H9 (cell line): ENCODE measurements around the gene TM4SF1. TPM values are rescaled to one million over a fixed set of nuclear protein-coding genes. Genes with fewer than 3 reads are reported as not detected.

ENCODE experiments used
- DNase-seq: peaks from one replicate; pipeline ENCODE4 v3.0.0-alpha.2; 2017
- H2AFZ ChIP-seq: one replicate; pipeline ENCODE4 v1.6.1; 2013; ENCODE audit warnings: mild to moderate bottlenecking, low read length, control low read depth, moderate library complexity
- H2AK5ac ChIP-seq: 2 replicates; pipeline ENCODE4 v1.6.1; 2013; ENCODE audit warnings: low read length, control low read depth, mixed read lengths; ENCODE audit not compliant: insufficient read length
- H2BK120ac ChIP-seq: one replicate; pipeline ENCODE4 v1.6.1; 2013; ENCODE audit warnings: low read depth, mild to moderate bottlenecking, low read length, control low read depth, inconsistent platforms; ENCODE audit not compliant: poor library complexity, severe bottlenecking
- H2BK12ac ChIP-seq: 2 replicates; pipeline ENCODE4 v1.6.1; 2013; ENCODE audit warnings: low read length, control low read depth, mixed read lengths, low read depth; ENCODE audit not compliant: insufficient read length
- H2BK15ac ChIP-seq: 2 replicates; pipeline ENCODE4 v1.6.1; 2013; ENCODE audit warnings: low read depth, low read length, control low read depth
- H2BK20ac ChIP-seq: one replicate; pipeline ENCODE4 v1.6.1; 2013; ENCODE audit warnings: low read depth, mild to moderate bottlenecking, low read length, control low read depth, inconsistent platforms; ENCODE audit not compliant: poor library complexity, severe bottlenecking
- H2BK5ac ChIP-seq: 2 replicates; pipeline ENCODE4 v1.6.1; 2013; ENCODE audit warnings: low read length, control low read depth, mixed read lengths; ENCODE audit not compliant: insufficient read length
- H3K14ac ChIP-seq: 2 replicates; pipeline ENCODE4 v1.6.1; 2013; ENCODE audit warnings: low read length, control low read depth; ENCODE audit not compliant: insufficient read depth
- H3K18ac ChIP-seq: 2 replicates; pipeline ENCODE4 v1.6.1; 2013; ENCODE audit warnings: low read depth, mild to moderate bottlenecking, mixed read lengths, low read length, control low read depth; ENCODE audit not compliant: insufficient read length
- H3K23ac ChIP-seq: 2 replicates; pipeline ENCODE4 v1.6.1; 2013; ENCODE audit warnings: low read length, control low read depth, mixed read lengths, low read depth; ENCODE audit not compliant: insufficient read length
- H3K23me2 ChIP-seq: 2 replicates; pipeline ENCODE4 v1.6.1; 2013; ENCODE audit warnings: low read depth, mild to moderate bottlenecking, mixed read lengths, low read length, control low read depth; ENCODE audit not compliant: insufficient read length, poor library complexity, severe bottlenecking
- H3K27ac ChIP-seq: 2 replicates; pipeline ENCODE4 v1.5.1; 2013; ENCODE audit warnings: low read length, control low read depth, mixed read lengths, low read depth; ENCODE audit not compliant: insufficient read length
- H3K27me3 ChIP-seq: 2 replicates; pipeline ENCODE4 v1.6.1; 2013; ENCODE audit warnings: low read length, control low read depth, inconsistent platforms; ENCODE audit not compliant: insufficient read depth
- H3K4ac ChIP-seq: 2 replicates; pipeline ENCODE4 v1.6.1; 2013; ENCODE audit warnings: low read depth, mild to moderate bottlenecking, control low read depth, inconsistent platforms, low read length, moderate library complexity
- H3K4me1 ChIP-seq: 2 replicates; pipeline ENCODE4 v1.6.1; 2013; ENCODE audit warnings: low read length, control low read depth, inconsistent platforms; ENCODE audit not compliant: insufficient read depth
- H3K4me2 ChIP-seq: 2 replicates; pipeline ENCODE4 v1.6.1; 2013; ENCODE audit warnings: low read length, control low read depth, mixed read lengths; ENCODE audit not compliant: insufficient read length, insufficient read depth
- H3K56ac ChIP-seq: 2 replicates; pipeline ENCODE4 v1.6.1; 2013; ENCODE audit warnings: low read depth, mild to moderate bottlenecking, mixed read lengths, low read length, control low read depth; ENCODE audit not compliant: insufficient read length
- H3K79me1 ChIP-seq: 2 replicates; pipeline ENCODE4 v1.6.1; 2013; ENCODE audit warnings: low read depth, mild to moderate bottlenecking, moderate library complexity, low read length, control low read depth, inconsistent platforms; ENCODE audit not compliant: insufficient read depth, poor library complexity, severe bottlenecking
- H3K79me2 ChIP-seq: 2 replicates; pipeline ENCODE4 v1.6.1; 2013; ENCODE audit warnings: low read length, control low read depth, inconsistent platforms; ENCODE audit not compliant: insufficient read depth
- H3K9ac ChIP-seq: 2 replicates; pipeline ENCODE4 v1.6.1; 2013; ENCODE audit warnings: low read length, control low read depth, mixed read lengths; ENCODE audit not compliant: insufficient read length; ENCODE audit errors: extremely low read depth
- H3K9me3 ChIP-seq: one replicate; pipeline ENCODE4 v1.6.1; 2013; ENCODE audit warnings: low read depth, low read length, inconsistent platforms; ENCODE audit not compliant: control insufficient read depth
- H3T11ph ChIP-seq: one replicate; pipeline ENCODE4 v1.6.1; 2013; ENCODE audit warnings: mild to moderate bottlenecking, low read length, control low read depth, inconsistent platforms
- H4K20me1 ChIP-seq: one replicate; pipeline ENCODE4 v1.6.1; 2013; ENCODE audit not compliant: control insufficient read depth, insufficient read length, insufficient read depth
- H4K5ac ChIP-seq: 2 replicates; pipeline ENCODE4 v1.6.1; 2013; ENCODE audit warnings: low read depth, mild to moderate bottlenecking, mixed read lengths, low read length, control low read depth; ENCODE audit not compliant: insufficient read length
- H4K8ac ChIP-seq: replicated peaks from 2 replicates; pipeline ENCODE4 v1.6.1; 2013; ENCODE audit warnings: low read length, control low read depth, mixed read lengths, low read depth; ENCODE audit not compliant: insufficient read length
- H4K91ac ChIP-seq: 2 replicates; pipeline ENCODE4 v1.6.1; 2013; ENCODE audit warnings: low read depth, mild to moderate bottlenecking, moderate library complexity, mixed read lengths, low read length, control low read depth; ENCODE audit not compliant: insufficient read length
- H3K27ac Mint-ChIP-seq, 3 experiments: 2 replicates in 2 of 3; 3 replicates in 1 of 3; pipeline ENCODE4 v1.8.0; 2020 to 2021; ENCODE audit warnings: mixed read lengths in 3 of 3, mild to moderate bottlenecking in 1 of 3, moderate library complexity in 1 of 3
- H3K27me3 Mint-ChIP-seq: 2 replicates; pipeline ENCODE4 v1.8.0; 2021; ENCODE audit warnings: low read depth, mild to moderate bottlenecking, moderate library complexity, mixed read lengths
- H3K36me3 Mint-ChIP-seq, 3 experiments: 2 replicates in 2 of 3; 3 replicates in 1 of 3; pipeline ENCODE4 v1.8.0; 2020 to 2021; ENCODE audit warnings: low read depth in 3 of 3, mixed read lengths in 3 of 3; ENCODE audit not compliant: insufficient read depth in 1 of 3
- H3K4me1 Mint-ChIP-seq, 2 experiments: 2 replicates each; pipeline ENCODE4 v1.8.0; 2020; ENCODE audit warnings: mixed read lengths in 2 of 2
- H3K4me3 Mint-ChIP-seq, 2 experiments: 2 replicates in 1 of 2; 3 replicates in 1 of 2; pipeline ENCODE4 v1.8.0; 2020 to 2021; ENCODE audit warnings: mild to moderate bottlenecking in 2 of 2, mixed read lengths in 2 of 2, moderate library complexity in 1 of 2
- H3K9me3 Mint-ChIP-seq, 2 experiments: 2 replicates in 1 of 2; 3 replicates in 1 of 2; pipeline ENCODE4 v1.8.0; 2020; ENCODE audit warnings: mild to moderate bottlenecking in 2 of 2, mixed read lengths in 2 of 2, moderate library complexity in 1 of 2
- CTCF ChIP-seq: fragments of 200-600 bp; sonication (generic); conservative IDR thresholded peaks from 3 replicates; pipeline ENCODE4 v1.8.0; 2021; ENCODE audit warnings: antibody characterized with exemption, mild to moderate bottlenecking
- total RNA-seq: library from RNA; stranded (reverse); gene quantifications from 2 replicates; pipeline ENCODE4 v1.2.1, GENCODE V29; 2021

TM4SF1 gene
- total RNA-seq, 1 experiment from 2014 or later, result 1.2 TPM

DNA sequence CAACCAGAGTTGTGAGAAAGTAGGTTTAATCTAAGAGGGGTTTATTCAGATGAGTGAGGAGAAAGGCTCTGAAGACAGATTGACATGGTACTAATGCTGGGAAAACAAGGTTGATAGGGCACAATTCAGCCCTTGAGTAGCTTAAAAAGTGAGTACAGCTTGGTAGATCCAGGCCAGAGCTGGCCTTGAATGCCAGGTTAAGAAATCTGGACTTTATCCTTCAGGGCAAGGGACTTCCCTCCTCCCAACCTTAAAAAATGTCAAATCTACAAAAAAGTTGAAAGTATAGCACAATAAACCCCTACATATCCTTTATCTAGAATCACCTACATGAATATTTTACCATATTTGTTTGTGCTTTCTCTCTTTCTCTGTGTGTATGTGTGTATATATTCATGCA is 51.9 kb downstream of the TM4SF1 start:
- no peak for TF ChIP-seq CTCF
- H4K91ac ChIP-seq, result no peak overlapping the region
- no peak overlapping the region for H2AFZ ChIP-seq
- no peak for DNase-seq
- H3K18ac ChIP-seq, result no peak overlapping the region
- H3K79me2 ChIP-seq, result no peaks in the 10 kb centered on the region; the same call in 1 of the 2 replicates
- H2BK5ac ChIP-seq, result no peak overlapping the region
- H3K9me3 ChIP-seq, result no peaks in the 10 kb centered on the region
- no peak overlapping the region for H4K8ac ChIP-seq
- no peaks in the 10 kb centered on the region for H3K27me3 ChIP-seq
- H2AK5ac ChIP-seq, result no peak overlapping the region
- no peaks in the 10 kb centered on the region for H3K79me1 ChIP-seq
- no peak overlapping the region for H3K27ac ChIP-seq
- H2BK20ac ChIP-seq, result no peak overlapping the region
- no peak overlapping the region for H3K4me2 ChIP-seq
- H3K14ac ChIP-seq, result no peak overlapping the region
- H3K27me3 Mint-ChIP-seq, result no peaks in the 10 kb centered on the region
- H3K36me3 Mint-ChIP-seq, result peaks cover 0 to 13% (median 2%) of the 10 kb centered on the region in 3 experiments; a peak in 3 of 7 replicates
- no peak overlapping the region for H3T11ph ChIP-seq
- H3K4me3 Mint-ChIP-seq, result no peak overlapping the region
- H3K23me2 ChIP-seq, result no peaks in the 10 kb centered on the region
- no peak overlapping the region for H3K56ac ChIP-seq
- no peaks in the 10 kb centered on the region for H4K20me1 ChIP-seq
- H3K27ac Mint-ChIP-seq, result no peak overlapping the region
- no peak overlapping the region for H3K23ac ChIP-seq
- no peaks in the 10 kb centered on the region for H3K9me3 Mint-ChIP-seq
- H2BK120ac ChIP-seq, result no peak overlapping the region
- no peak overlapping the region for H2BK15ac ChIP-seq
- H3K9ac ChIP-seq, result no peak overlapping the region
- H3K4me1 ChIP-seq, result no peaks in the 10 kb centered on the region
- no peaks in the 10 kb centered on the region for H3K4me1 Mint-ChIP-seq
- no peak overlapping the region for H4K5ac ChIP-seq
- no peak overlapping the region for H2BK12ac ChIP-seq
- H3K4ac ChIP-seq, result no peak overlapping the region
